HG02981 (cell line): ENCODE results near the gene SOX8.

Experiments
- ATAC-seq: cut with Tn5 transposase; IDR thresholded peaks from one replicate; pipeline ENCODE4 v1.9.1; 2021; ENCODE audit warnings: mild to moderate bottlenecking, moderate library complexity; ENCODE audit not compliant: unreplicated experiment

Gene SOX8

GRCh38 chr16:985646-986400 is 4.3 kb downstream of the SOX8 start:
- no peak for ATAC-seq

- no peak for ATAC-seq
Measured at GRCh38 chr16:986411-986810, 4.8 kb downstream of the SOX8 start.

- ATAC-seq = no peak
Measured at GRCh38 chr16:986925-987582, 5.5 kb downstream of the SOX8 start.

DNA sequence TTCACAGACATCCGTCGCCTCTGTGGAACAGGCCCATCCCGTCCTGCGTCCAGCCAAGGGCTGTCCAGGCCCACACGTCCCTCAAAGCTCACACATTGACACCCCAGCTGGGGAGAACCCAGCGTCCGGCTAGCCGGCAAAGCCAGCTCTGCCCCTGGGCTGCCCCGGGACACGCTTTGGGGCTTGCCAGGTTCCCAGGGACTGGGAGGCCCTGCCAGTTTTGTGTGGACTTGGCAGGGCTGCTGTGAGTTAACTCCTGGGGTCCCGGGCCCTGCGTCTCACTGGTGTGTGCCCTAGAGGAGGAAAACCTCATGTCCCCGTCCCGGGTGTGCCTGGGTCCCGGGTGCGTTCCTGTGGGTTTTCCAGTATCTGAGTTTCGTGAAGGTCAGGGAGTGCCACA is 6.3 kb downstream of the SOX8 start:
- no peak for ATAC-seq

- no peak for ATAC-seq
Measured at GRCh38 chr16:988471-989353, 7.1 kb downstream of the SOX8 start.

GRCh38 chr16:989354-989814 is 7.8 kb downstream of the SOX8 start:
- no peak for ATAC-seq

- ATAC-seq = no peak
Measured at GRCh38 chr16:990516-991291, 9.1 kb downstream of the SOX8 start.

DNA sequence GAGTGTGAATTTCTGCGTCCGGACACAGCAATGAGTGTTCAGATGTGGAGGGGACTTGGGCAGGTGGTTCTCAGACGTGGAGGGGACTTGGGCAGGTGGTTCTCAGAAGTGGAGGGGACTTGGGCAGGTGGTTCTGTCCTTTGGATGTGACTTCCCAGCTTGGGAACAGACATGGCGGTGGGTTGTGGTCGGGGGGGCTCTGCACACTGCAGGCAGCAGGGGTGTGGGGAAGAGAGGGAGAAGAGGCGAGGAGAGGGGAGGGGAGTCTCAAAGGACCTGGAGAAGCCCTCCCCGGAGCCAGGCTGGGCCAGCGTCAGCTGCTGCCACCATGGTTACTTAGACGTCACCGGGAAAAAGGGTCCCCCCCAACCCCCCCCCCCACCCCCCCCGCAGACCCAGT is 9.8 kb downstream of the SOX8 start:
- ATAC-seq = no peak

DNA sequence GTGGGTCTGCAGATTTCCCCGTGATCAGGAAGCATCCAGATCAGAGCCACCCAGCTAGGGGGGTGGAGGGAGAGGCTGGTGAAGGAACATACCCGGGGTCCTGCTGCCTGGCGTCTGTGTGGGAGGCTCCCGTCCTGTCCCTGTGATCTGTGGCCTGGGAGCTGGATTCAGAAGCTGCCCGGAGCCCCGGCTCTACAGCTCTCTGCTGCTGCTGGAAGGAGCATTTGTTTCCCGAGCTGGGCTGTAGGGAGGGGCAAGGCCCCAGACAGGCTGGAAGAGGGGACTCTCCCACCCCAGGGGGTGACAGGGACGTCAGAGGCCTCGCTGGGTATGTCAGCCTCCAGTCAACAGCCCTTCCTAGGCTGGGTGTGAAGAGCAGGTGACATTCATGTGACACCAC is 10.2 kb downstream of the SOX8 start:
- ATAC-seq = no peak

- ATAC-seq = no peak
Measured at GRCh38 chr16:993731-994130, 12.2 kb downstream of the SOX8 start.

DNA sequence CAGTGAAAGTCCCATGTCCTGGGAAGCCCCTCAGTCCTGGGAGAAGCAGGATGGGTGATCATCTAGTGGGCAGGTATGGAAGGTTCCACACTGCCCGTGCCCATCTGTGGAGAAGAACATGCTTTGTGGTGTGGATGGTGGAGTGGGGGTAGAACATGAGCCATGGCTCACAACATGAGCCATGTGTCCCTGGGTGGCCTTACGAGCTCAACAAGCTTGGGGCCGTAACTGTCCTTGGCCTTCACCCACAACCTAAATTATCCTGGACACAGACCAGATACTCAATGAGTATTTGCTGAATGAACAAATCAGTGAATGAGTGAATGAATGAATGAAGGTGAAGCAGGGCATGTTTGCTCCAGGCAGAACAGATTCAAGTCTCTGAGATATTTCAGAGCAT is 13.5 kb downstream of the SOX8 start:
- ATAC-seq = no peak

GRCh38 chr16:995783-996182 is 14.2 kb downstream of the SOX8 start:
- no peak for ATAC-seq

DNA sequence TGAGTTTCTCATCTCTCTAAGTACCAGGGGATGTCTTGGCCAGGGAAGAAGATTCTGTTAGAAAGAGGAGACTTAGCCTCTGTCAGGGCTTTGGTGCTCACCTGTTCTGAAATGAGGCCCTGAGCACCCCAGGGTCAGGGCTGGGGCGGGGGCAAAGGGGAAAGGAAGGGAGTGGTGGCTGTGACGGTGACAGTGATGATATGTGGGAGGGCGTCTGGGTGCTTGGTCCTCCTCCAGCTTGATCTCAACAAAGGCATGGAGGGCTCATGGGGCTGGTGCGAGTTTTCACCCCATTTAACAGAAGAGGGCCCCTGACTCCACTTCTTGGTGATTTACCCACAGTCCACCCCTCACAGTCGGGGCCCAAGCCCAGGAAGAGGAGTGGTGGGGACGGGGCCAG is 15.1 kb downstream of the SOX8 start:
- ATAC-seq = no peak

- no peak for ATAC-seq
Measured at GRCh38 chr16:997440-998051, 16.0 kb downstream of the SOX8 start.

GRCh38 chr16:998211-998610 is 16.6 kb downstream of the SOX8 start:
- ATAC-seq = no peak

DNA sequence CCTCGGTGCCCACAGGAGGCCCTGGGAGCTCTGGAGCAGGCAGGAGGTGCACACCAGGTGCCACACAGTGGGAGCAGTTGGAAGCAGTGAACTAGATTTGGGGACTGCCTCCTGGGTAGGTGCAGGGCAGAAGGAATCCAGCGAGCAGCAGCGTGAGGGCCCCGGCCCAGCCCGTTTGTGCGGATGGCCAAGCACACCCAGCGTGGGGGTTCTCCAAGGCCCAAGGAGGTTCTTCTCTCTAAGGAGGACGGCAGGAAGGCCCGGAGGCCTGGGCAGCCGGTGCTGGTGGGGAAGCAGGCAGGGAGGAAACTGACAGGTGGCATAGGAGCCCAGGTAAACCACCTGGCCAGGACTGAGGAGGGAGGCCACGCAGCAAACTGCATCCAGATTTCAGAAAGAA is 17.0 kb downstream of the SOX8 start:
- ATAC-seq = no peak

DNA sequence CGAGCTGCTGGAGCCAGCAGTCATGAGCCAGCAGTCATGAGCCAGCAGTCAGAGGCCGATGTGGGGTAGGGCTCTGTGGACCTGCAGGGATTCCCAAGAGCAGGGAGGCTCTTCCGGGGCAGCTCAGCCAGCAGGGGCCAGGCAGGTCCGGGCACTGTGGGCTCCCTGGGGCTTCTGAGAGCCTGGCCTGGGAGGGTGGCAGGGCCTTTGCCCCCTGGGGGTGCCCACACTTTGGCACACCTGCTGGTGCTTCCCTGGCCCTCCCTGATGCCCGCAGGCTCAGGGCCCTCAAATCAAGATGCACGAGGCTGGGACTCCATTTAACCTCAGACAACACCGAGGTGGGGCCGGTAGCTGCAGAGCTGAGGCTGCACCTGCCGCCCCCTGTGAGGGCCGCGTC is 18.1 kb downstream of the SOX8 start:
- no peak for ATAC-seq

DNA sequence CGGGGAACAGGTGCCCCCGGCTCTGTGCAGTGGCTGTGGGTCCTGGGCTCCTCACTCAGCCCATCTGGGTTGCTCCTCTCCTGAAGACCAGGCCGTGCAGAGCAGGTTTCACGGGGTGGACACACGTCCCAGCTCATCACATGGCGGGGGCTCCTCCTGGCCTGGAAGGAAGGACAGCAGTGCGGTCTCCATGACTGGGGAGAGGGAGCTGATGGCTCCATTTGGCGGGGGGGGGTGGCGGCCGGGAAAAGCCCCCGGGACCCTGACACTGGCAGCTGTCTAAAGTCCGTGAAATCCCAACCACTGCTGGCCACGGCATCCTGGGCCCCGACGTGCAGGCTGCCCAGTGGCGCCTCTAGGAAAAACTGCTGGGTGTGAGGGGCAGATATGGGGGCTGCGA is 19.0 kb downstream of the SOX8 start:
- no peak for ATAC-seq

DNA sequence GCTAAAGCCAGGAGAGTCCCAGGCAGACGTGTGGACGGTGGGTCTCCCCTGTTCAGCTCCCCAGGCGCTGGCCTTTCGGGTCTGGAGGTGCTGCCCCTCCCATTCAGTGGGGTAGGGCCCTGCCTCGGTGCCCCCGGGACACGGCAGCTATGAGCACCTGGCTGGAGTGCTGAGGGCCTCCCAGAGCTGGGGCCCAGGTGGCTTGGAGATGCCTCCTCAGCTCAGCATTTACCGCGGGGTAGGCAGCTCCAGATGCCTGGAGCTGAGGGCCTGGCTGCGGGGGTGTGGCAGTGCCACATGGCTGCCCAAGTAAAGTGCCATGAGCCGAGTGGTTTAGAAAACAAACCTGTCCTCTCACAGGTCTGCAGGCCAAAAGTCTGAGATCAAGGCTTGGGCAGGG is 19.5 kb downstream of the SOX8 start:
- ATAC-seq = no peak

DNA sequence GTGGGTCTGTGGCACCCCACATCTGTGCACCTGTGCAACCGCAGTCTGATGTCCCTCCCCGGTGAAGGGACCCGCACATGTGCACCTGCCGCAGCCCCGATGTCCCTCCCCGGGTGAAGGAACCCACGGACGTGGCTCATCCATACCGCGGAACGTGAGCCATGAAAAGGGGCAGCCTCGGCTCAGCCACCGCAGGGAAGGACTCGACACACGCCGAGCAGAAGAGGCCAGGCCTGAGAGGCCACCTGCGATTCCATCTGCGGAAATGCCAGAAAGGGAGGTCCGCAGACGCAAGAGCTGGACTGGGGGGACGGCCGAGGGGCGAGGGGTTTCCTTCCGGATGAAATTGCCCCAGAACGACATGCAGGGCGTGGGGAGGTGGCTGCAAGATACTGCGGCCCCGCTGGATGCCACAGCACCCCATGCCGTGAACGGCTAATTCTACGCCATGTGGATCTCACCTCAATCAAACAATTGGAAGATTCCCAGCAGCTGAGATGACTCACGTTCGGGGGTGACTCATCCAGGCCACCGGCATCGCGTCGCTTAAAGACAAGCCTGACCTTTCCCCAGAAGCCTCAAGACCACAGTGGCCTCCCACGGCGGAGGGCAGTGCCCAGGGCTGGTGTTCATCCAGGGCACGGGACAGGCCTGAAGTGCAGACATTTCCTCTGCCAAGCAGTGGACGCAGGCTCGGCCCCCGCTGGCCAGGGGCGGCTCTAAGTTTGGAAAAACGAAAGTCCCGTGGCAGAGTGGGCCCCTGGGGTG is 21.0 kb downstream of the SOX8 start:
- no peak for ATAC-seq
